ENCODE measurements around the gene SNX6.
A peak's percentile ranks its signal among the peaks of the same experiment; 100 is the strongest.
"Not testable (repeated sequence)": the region's sequence is repeated elsewhere in the genome, so short reads cannot be mapped to it uniquely, and the experiment has no call there.

Gene SNX6

DNA sequence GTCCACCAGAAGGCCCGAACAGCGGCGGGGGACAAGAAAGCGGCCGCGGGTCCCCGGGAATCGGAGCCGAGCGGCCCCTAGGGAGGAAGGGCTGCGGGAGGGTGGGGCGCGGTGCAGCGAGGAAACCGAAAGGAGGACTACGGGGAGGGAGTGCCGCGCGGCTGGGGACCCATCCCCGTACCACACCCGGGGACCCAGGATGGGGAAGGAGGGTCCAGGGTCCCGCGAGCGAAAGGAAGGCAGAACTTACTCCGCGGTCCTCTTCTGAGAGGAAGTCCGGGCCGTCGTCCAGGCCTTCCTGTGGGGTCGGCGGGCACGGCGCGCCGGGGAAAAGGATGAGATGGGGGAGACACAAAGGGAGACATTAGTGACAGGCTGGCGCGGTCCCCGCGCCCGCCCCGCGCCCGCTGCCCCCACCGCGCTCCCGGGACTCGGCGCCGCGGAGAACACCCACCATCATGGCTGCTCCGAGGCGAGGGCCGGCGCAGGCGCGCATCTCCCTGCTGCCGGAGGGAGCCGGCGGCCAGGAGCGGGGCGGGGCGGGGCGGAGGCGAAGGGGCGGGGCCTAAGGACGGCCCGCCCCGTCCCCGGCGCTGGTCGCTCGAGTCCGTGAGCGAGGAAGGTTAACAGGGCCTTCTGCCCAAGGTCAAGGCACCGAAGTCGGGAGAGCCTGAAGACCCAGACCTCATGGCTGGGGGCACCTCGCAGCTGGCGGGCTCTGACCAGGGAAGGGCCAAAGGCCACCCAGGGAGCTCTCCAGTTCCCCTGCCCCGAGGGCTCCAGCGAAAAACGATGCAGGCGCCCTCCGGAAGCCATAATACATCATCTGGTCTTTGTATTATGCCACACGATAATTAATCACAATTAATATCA is at the start of gene SNX6:
Gene SNX6 (minus strand): TSS at position 492 of the 873 bp plus-strand sequence. CDS start 32 bp downstream, at position 460.
- peak; percentile 99 for DNase-seq (ENCODE audit: low spot score)

DNA sequence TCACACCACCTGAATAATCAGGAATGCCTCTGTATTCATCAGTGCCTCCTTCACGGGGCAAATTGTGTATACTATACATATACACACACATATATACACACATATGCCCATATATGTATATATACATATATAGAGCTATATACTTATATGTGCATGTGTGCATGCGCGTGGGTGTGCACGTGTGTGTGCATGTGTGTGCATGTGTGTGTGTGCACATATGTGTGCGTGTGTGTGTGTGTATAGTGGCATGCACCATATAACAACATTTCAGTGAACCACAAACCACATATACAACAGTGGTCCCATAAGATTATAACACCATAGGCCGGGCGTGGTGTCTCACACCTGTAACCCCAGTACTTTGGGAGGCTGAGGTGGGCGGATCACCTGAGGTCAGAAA is 48.8 kb upstream of the SNX6 start:
- DNase-seq (ENCODE audit: low spot score): no peak

DNA sequence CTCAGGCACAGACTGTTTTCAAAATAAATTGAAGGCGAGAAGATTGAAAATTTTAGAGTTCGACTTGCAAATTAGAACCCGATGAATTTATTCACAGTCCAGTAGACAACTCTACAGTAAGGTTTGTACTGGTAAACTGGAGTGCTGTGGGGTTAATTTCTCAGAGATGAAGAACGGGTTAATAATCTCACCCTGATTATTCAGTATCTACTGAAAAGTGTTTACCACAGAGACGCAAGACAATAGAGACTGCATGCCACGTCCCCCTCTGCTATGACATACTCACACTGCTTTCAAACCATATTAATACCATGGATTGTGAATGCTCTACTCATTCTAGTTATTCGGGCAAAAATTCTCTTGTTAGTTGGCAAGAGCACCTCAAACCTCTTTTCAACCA is 48.4 kb upstream of the SNX6 start:
- no peak for DNase-seq (ENCODE audit: low spot score)

DNA sequence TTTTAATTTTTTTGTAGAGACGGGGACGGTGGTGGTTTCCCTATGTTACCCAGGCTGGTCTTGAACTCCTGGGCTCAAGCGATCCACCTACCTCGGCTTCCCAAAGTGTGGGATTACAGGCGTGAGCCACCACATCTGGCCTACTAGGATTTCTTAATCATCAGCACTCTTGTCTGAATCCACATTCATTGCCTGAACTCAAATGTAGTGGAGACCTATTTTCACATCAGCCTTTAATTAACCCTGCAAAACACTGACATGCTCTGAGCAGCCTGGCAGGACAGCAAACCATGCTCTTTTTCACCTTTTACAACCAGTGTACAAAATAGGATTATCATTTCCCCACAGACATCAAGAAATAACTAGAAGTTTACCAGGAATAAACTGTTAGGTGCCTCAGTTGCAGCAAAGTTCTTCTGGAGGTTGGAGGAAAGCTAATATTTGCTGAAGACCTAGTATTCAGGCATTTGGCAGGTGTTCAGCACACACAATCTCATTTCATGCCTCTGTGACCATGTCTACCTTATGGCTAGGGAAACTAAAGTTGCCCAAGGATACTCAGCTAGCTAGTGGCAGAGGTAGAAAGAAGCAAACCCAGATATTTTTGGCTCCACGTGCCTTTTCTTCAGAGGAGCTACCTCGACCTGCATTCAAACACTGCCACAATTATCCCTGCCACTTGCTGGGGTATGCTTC is 46.7 kb upstream of the SNX6 start:
- no peak for DNase-seq (ENCODE audit: low spot score)

DNA sequence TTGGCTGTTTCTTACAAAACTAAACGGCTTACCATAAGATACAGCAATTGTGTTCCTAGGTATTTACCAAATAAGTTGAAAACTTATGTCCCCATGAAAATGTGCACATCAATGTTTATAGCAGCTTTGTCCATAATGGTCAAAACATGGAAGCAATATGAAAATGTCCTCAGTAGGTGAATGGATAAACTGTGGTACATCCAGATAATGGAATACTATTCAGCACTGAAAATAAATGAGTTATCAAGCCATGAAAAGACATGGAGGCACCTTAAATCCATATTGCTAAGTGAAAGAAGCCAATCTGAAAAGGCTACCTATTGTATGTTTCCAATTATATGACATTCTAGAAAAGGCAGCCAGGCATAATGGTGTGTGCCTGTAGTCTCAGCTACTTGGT is 43.8 kb upstream of the SNX6 start:
- no peak for DNase-seq (ENCODE audit: low spot score)

DNA sequence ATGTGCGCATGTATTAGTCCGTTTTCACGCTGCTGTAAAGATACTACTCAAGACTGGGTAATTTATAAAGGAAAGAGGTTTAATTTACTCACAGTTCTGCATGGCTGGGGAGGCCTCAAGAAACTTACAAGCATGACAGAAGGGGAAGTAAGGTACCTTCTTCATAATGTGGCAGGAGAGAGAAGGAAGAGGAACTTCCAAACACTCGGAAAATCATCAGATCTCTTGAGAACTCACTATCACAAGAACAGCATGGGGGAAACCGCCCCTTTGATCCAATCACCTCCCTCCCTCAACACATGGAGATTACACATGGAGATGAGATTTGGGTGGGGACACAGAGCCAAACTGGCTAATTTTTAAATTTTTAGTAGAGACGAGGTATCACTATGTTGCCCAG is 41.8 kb upstream of the SNX6 start:
- no peak for DNase-seq (ENCODE audit: low spot score)

DNA sequence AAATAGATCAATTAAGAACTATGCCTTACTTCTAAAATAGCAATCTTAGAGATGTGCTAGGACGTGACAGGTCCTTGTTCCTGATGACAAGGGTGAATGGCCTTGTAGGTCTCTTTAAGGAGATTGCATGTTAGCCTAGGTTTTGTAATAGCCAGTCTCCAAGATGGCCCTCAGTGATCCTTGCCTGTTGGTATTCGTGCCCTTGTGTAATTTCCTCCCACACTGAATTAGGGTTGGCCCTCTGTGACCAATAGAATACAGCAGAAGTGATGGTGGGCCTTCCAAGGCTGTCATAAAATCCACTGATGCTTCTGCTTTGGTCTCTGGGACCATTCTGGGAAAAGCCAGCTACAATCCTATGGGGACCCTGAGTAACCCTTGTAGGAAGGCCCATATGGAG is 38.2 kb upstream of the SNX6 start:
- no peak for DNase-seq (ENCODE audit: low spot score)

DNA sequence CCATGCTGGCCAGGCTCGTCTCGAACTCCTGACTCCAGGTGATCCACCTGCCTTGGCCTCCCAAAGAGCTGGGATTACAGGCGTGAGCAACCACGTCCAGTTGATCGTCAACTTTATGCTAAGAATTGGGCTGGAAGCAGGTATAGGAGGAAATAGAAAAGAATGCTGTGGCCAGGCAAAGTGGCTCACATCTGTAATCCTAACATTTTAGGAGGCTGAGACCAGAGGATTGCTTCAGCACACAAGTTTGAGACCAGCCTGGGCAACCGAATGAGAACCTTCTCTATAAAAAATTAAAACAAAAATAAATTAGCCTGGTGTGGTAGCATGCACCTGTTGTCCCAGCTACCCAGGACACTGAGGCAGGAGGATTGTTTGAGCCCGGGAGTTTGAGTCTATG is 37.1 kb upstream of the SNX6 start:
- DNase-seq (ENCODE audit: low spot score): no peak

DNA sequence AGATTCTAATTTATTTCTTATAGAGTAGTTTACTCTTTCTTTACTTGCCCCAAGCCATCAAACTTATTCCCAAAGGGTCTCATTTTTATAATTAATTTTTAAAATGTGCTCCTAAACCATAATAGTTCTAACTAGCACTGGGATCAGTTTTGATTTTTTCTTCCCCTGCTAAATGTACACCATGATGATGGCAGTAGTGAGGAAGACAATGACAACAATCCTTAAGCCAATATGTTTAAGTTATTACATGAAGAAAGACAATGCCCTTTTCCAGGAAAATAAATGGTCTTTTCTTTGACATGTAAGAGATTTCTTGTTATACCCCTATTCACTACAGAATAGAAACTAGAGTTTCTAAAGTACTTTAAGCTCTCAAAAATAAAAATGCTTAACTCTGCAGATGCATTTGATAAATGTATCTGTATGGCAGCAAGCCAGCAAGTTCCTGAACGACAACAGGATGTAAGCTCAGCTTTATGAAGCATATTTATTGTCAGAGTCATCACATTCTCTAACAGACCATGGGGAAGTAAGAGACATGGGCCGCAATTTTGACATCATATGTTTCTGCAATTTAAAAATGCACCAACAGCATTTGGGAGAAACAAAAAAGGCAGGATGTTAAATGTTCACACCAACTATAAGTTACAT is 36.0 kb upstream of the SNX6 start:
- DNase-seq (ENCODE audit: low spot score): peak; percentile 27

DNA sequence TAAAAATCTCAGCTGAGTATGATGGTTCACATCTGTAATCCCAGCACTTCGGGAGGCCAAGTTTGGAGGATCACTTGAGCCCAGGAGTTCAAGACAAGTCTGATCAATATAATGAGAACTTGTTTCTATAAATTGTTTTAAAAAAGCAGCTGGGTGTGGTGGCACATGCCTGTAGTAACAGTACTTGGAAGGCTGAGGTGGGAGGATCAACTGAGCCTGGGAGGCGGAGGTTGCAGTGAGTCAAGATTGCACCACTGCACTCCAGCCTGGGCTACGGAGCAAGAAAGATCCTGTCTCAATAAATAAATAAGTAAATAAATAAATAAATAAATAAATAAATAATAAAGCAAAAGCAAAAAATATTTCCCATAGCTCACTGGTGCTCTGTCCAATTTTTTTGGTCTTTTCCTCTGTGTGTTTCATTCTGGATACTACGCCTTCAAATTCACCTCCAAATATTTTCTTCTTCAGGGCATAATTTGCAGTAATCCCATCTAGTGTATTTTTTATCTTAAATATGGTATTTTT is 32.7 kb upstream of the SNX6 start:
- no peak for DNase-seq (ENCODE audit: low spot score)

DNA sequence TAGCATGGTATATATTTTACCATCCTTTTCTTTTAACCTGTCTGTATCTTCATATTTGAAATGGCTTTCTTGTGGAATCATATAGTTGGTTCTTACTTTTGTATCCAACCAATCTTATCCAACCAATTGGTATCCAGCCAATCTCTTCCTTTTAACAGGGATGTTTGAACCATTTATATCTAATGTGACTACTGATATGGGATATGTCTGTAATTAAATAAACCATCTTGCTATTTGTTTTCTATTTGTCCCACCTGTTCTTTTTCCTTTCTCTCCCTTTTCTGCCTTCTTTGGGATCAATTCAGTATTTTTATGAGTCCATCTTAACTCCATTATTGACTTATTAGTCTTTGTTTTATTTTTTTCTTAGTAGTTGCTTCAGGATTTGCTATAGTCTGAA is 30.8 kb upstream of the SNX6 start:
- DNase-seq (ENCODE audit: low spot score): no peak

DNA sequence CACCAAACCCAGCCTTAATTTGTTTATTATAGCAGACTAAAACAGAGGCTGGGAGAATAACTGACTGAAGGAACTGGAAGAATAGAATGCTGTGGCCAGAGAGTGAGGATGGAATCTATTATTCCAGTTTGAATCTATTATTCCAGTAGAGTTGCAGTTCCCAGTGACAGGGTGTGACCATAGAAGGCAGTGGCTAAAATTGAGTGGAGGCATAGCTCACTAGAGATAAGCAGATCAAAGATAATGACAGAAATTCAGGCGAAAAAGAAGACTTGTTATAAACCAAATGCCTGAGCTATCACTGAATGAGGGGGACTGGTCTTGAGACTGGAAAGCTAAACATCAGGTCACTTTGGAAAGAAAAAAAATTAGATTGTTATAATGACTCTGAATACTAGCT is 26.0 kb upstream of the SNX6 start:
- no peak for DNase-seq (ENCODE audit: low spot score)

DNA sequence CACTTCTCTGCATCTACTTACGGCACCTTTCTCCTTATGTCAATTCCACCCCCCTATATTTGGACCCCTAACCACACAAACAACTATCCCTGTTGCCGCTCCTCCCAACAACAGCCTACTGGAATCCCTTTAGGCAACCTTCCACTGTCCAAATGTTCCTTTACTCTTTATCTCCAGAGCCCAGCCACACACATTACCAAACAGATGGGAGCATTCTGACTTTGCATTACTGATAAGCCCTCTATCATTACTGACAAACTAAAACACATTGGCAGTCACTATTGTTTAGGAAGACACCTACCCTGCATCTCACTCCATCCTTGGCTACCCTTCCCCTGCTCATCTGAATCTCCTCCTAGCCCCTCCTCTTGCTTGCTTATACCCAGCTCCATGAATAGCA is 23.1 kb upstream of the SNX6 start:
- not testable (repeated sequence) for DNase-seq (ENCODE audit: low spot score)

DNA sequence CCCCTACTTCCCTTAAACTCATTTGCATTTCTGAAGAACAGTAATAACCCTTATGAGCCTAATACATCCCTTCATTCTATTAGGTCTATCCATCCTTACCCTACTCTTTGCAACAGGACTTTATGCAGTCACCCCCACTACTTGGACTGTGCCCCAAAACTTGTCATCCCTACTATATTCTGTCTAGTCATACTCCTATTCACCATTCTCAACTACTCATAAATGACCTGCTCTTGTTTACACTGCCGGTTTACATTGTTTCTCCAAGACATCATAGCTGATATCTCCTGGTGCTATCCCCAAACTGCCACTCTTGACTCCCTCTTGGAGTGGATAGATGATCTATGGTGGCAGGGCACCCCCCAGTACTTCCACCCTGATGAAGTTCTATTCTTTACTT is 22.4 kb upstream of the SNX6 start:
- not testable (repeated sequence) for DNase-seq (ENCODE audit: low spot score)

DNA sequence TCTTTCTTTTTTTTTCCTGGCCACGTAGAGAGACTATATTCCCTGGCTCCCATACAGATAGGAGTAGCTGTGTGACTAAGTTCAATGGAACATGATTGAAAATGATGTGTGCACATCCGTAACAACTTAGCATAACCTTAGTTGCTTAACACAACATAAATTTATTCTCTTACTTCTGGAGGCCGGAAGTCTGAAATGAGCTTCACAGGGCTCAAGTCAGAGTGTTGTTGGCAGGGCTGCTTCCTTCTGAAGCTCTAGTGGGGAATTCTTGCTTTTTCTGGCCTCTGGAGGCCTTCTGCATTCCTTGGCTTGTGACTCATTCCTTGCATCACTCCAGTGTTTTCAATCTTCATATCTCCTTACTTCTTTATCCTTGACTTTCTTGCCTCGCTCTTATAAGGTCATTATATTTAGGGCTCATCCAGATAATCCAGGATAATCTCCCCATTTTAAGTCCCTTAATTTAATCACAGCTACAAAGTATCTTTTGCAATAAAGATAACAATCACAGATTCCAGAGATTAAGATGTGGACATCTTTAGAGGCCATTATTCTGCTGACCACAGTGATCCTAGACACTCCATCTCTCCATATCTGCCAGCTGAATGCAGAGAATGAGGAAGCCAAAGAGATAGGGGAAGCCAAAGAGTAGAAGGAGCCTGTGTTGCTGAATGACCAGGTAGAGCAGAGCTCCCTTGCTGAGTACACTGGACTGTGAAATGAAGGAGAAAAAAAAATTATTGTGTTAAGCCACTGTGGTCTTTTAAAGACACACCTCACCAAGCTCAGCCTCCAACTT is 21.0 kb upstream of the SNX6 start:
- DNase-seq (ENCODE audit: low spot score): peak; percentile 88

DNA sequence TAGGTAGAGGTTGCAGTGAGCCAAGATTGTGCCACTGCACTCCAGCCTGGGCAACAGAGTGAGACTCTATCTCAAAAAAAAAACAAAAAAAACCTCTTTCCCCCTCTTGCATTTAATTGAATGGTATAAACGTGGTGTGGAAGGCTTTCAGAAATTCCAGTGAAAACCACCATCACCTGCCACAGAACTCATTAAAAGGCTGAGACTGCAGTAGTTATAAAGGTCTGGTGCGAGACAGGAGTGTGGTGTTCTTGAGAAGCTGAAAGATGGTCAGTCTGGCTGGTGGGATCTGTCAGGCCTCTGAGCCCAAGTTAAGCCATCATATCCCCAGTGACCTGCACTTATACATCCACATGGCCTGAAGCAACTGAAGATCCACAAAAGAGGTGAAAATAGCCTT is 20.1 kb upstream of the SNX6 start:
- not testable (repeated sequence) for DNase-seq (ENCODE audit: low spot score)

DNA sequence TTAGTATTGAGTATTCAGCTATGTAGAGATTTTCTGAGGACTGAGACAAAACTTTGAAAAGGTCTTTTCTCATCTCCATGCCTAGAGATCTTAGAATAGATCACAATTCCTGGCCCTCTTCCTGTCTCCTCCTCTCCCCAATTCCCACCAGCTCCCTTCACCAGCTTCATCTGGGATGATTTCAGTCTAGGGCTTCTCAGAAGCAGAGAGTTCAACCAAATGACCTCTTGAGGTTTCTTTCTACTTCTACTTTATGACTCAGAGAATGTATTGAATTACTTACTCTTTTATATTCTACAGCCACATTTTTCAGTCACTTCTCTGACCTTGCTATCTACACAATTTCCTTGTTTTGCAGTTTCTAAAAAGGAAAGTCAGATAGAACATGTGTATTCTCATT is 19.4 kb upstream of the SNX6 start:
- peak; percentile 52 for DNase-seq (ENCODE audit: low spot score)

DNA sequence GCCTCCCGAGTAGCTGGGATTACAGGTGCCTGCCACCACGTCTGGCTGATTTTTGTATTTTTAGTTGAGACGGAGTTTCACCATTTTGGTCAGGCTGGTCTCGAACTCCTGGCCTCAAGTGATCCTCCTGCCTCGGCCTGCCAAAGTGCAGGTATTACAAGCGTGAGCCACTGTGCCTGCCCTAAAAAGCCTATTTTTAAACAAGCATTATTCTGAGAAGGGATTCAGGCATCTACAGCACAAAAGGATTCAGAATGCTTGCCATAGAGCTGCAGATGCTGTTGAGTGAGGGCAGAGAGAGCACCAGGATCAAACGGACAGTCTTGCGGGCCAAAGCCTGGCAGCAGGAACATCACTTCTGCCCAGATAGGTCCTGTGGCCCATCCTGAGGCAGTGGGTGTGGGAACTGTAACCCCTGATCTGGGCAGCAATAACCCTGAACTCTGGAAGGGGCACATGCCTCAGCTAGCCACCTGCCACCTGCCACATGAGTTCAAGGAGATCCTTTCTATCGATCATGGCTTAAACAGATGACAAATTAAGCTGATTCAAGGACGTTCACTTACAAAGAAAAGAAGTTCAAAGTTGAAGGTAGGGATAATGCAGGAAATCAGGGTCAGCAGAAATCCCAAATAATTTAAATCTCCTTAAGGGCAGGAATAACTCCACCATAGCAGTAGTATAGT is 16.8 kb upstream of the SNX6 start:
- DNase-seq (ENCODE audit: low spot score): no peak

DNA sequence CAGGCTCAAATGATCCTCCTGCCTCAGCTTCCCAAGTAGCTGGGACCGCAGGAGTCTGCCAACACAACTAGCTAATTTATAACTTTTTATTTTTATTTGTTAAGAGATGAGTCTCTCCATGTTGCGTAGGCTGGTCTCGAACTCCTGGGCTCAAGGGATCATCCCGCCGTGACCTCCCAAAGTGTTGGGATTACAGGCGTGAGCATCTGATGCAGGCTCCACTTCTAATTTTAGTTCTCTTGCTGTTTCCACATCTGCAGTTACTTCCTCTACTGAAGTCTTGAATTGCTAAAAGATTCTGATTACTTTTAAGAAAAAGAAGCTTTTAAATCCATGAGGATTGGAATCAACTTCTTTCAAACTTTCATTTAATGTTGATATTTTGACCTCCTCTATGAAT is 13.4 kb upstream of the SNX6 start:
- DNase-seq (ENCODE audit: low spot score): no peak

DNA sequence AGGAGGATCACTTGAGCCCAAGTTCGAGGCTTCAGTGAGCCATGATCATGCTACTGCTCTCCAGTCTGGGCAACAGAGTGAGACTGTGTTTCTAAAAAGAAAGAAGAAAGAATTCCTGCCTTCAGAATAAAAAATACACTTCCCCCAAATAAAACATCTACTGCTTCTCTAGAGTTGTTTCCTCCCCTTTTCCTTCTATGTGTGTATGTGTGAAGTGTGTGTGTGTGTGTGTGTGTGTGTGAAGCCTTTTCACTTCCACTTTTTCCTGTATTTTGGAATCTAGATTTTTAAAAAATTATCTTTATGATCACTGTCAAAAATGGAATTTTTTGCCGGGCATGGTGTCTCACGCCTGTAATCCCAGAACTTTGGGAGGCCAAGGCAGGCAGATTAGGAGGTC is 12.6 kb upstream of the SNX6 start:
- no peak for DNase-seq (ENCODE audit: low spot score)

DNA sequence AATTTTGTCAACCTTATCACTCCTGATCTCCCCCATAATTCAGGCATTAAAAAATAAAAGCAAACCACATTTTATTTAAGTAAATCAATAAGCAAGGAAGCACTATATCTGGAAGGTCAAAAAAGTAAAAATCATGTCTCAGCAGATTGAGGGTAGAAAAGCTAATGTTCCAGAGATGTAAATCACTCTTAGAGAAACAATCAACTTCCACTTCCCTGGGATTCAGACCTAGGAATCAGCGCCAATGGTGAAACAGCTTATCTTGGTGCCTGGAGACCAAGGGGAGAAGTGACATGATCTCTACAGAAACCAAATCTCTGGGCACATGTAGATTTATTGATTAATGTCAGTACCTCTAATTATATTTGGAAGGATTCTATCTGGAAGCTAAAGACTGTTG is 10.9 kb upstream of the SNX6 start:
- no peak for DNase-seq (ENCODE audit: low spot score)
